Kidney (tissue), 14 donors: ENCODE data around the gene GATA6. TPM values are rescaled to one million over a fixed set of nuclear protein-coding genes. Genes with fewer than 3 reads are reported as not detected.

Experiments
- DNase-seq, 5 donors: peaks; one replicate each; pipeline ENCODE4 v3.0.0-alpha.2; 2013 to 2020
- FAIRE-seq: peaks from 2 replicates; lab custom pipeline; 2012; peaks lifted over from hg19 to GRCh38; lab: Jason Lieb, UNC
- H3K27ac ChIP-seq, 2 donors: one replicate each; pipeline ENCODE4 v1.7.0; 2013; ENCODE audit warnings: low read depth in 2 of 2, low read length in 2 of 2, inconsistent platforms in 1 of 2
- H3K27me3 ChIP-seq: one replicate; pipeline ENCODE4 v1.7.1; 2013; ENCODE audit warnings: low read length, inconsistent platforms; ENCODE audit not compliant: control insufficient read depth, insufficient read depth
- H3K36me3 ChIP-seq, 3 donors: one replicate each; pipeline versions ENCODE4 v1.7.0 to v1.7.1; 2013; ENCODE audit warnings: low read length in 3 of 3, control low read depth in 1 of 3, inconsistent platforms in 1 of 3; ENCODE audit not compliant: insufficient read depth in 3 of 3, control insufficient read depth in 2 of 3
- H3K4me1 ChIP-seq, 3 donors: one replicate each; pipeline versions ENCODE4 v1.7.0 to v1.7.1; 2013; ENCODE audit warnings: low read length in 3 of 3, inconsistent platforms in 1 of 3, low read depth in 1 of 3; ENCODE audit not compliant: control insufficient read depth in 2 of 3, insufficient read depth in 2 of 3
- H3K4me3 ChIP-seq, 3 donors: one replicate each; pipeline versions ENCODE4 v1.7.0 to v1.8.1; 2013; ENCODE audit warnings: low read length in 3 of 3, control low read depth in 1 of 3, inconsistent platforms in 1 of 3
- H3K9ac ChIP-seq, 3 donors: one replicate each; pipeline versions ENCODE4 v1.7.0 to v1.7.1; 2013; ENCODE audit warnings: low read length in 3 of 3, control low read depth in 1 of 3, inconsistent platforms in 1 of 3
- H3K9me3 ChIP-seq, 3 donors: one replicate each; pipeline versions ENCODE4 v1.7.0 to v1.7.1; 2013; ENCODE audit warnings: low read length in 3 of 3, control low read depth in 1 of 3, inconsistent platforms in 1 of 3; ENCODE audit not compliant: control insufficient read depth in 2 of 3, insufficient read depth in 1 of 3
- CTCF ChIP-seq: IDR thresholded peaks from 3 replicates; pipeline ENCODE4 v1.5.1; 2012; ENCODE audit warnings: mild to moderate bottlenecking, moderate library complexity, borderline replicate concordance; ENCODE audit not compliant: insufficient read depth; ENCODE audit errors: extremely low read depth
- intact Hi-C: fragments of 100-400 bp; cut with DNase I; formaldehyde crosslinking; loops from one replicate; pipeline ENCODE4 v1.11.1; 2022
- polyA plus RNA-seq: library from polyadenylated mRNA; stranded (reverse); fragments of 350-450 nt; fragmentation: Illumina TruSeq; extraction: RNeasy Lipid Tissue Mini Kit (QIAGEN cat#74804); gene quantifications from one replicate; pipeline ENCODE4 v1.2.3, GENCODE V29; 2014; ENCODE audit warnings: low read depth, low replicate concordance; ENCODE audit not compliant: insufficient read depth
- total RNA-seq: library from RNA; stranded (reverse); fragmentation: NEBNext Ultra II Directional; extraction: Animal tissue kit (Norgen Biotek cat#: 25700); gene quantifications from one replicate; pipeline ENCODE4 v1.2.1, GENCODE V29; 2021
- donor health status: control.
- donor health status: control.
- donor health status: control.
- donor health status: control.
- donor health status: control.
- donor health status: DM: yes; HTN: yes; CAD: no.
- donor health status: Normal renal cell carcinoma (clear cell type).

The GATA6 gene
- total and polyA plus RNA-seq, 2 donors from 2014 or later: 1.7 to 10.9 TPM

GRCh38 chr18:22179174-22179573 is 9.8 kb downstream of the GATA6 start:
- no peak for DNase-seq
- H3K27me3 ChIP-seq: peaks cover 31% of the 10 kb centered on the region
- H3K4me3 ChIP-seq: no peak overlapping the region
- no peaks in the 10 kb centered on the region for H3K9me3 ChIP-seq
- H3K9ac ChIP-seq: no peak overlapping the region
- H3K4me1 ChIP-seq: no peaks in the 10 kb centered on the region
- intact Hi-C loops: no loop called here
- H3K27ac ChIP-seq: no peak overlapping the region
- no peak for TF ChIP-seq CTCF
- FAIRE-seq: no peak
- H3K36me3 ChIP-seq: no peaks in the 10 kb centered on the region

GRCh38 chr18:22179631-22180030 is 10.2 kb downstream of the GATA6 start:
- no peak for DNase-seq
- no peaks in the 10 kb centered on the region for H3K36me3 ChIP-seq
- H3K4me1 ChIP-seq: no peaks in the 10 kb centered on the region
- no peak for FAIRE-seq
- H3K27me3 ChIP-seq: peaks cover 28% of the 10 kb centered on the region
- H3K9ac ChIP-seq: no peak overlapping the region
- H3K27ac ChIP-seq: no peak overlapping the region
- no peak for TF ChIP-seq CTCF
- H3K4me3 ChIP-seq: no peak overlapping the region
- intact Hi-C loops: no loop called here
- H3K9me3 ChIP-seq: no peaks in the 10 kb centered on the region

GRCh38 chr18:22180722-22181121 is 11.3 kb downstream of the GATA6 start:
- FAIRE-seq: no peak
- Histone ChIP-seq H3K9me3 (no peaks in the 10 kb centered on the region), H3K4me1 (no peaks in the 10 kb centered on the region), H3K27ac (no peak overlapping the region), H3K9ac (no peak overlapping the region), H3K4me3 (no peak overlapping the region), H3K36me3 (no peaks in the 10 kb centered on the region), H3K27me3 (peaks cover 19% of the 10 kb centered on the region)
- DNase-seq: no peak
- intact Hi-C loops: no loop called here
- TF ChIP-seq CTCF: no peak
